PC-3 (cell line): ENCODE data around the gene PVALEF. TPM values are rescaled to one million over a fixed set of nuclear protein-coding genes. Genes with fewer than 3 reads are reported as not detected.

Source experiments
- ATAC-seq: fragments of 200-7000 bp; cut with Tn5 transposase; 2 replicates; pipeline ENCODE4 v1.9.1; 2020; ENCODE audit warnings: mild to moderate bottlenecking, moderate library complexity
- Bru-seq: library from RNA; stranded (reverse); fragments of 400-500 nt; gene quantifications from one replicate; lab custom pipeline; 2021; lab: Mats Ljungman, UMichigan
- BruChase-seq, 2 experiments: library from RNA; stranded (reverse); fragments of 400-500 nt; gene quantifications; one replicate each; lab custom pipeline; 2021; lab: Mats Ljungman, UMichigan
- BruUV-seq: library from RNA; stranded (reverse); fragments of 400-500 nt; replicated peaks from 2 replicates; lab custom pipeline; 2021; lab: Mats Ljungman, UMichigan
- CTCF ChIA-PET: fragments of 300-600 bp; sonication (Branson Sonifier 250); formaldehyde crosslinking; loops from one replicate; lab custom pipeline; 2022; ENCODE audit warnings: antibody characterized with exemption; lab: Charles Lee
- POLR2A ChIA-PET: fragments of 300-600 bp; sonication (Branson Sonifier 250); formaldehyde crosslinking; loops from one replicate; lab custom pipeline; 2022; ENCODE audit warnings: antibody characterized with exemption; ENCODE audit not compliant: unreplicated experiment; lab: Charles Lee
- DNase-seq: peaks from one replicate; pipeline ENCODE4 v3.0.0-alpha.2; 2015
- H2AFZ ChIP-seq: fragments of 300-600 bp; sonication (generic); 2 replicates; pipeline ENCODE4 v1.6.0; 2016; ENCODE audit warnings: antibody characterized with exemption, low read length
- H3F3A ChIP-seq: fragments of 300-600 bp; sonication (generic); one replicate; pipeline ENCODE4 v1.6.0; 2017; ENCODE audit warnings: antibody characterized with exemption, low read length, control low read depth, mild to moderate bottlenecking; ENCODE audit not compliant: unreplicated experiment
- H3K27ac ChIP-seq: fragments of 300-600 bp; sonication (generic); 2 replicates; pipeline ENCODE4 v1.5.1; 2016; ENCODE audit warnings: mild to moderate bottlenecking, low read length
- H3K27me3 ChIP-seq: fragments of 300-600 bp; sonication (generic); 2 replicates; pipeline ENCODE4 v1.6.1; 2016; ENCODE audit warnings: low read length, mixed read lengths
- H3K36me3 ChIP-seq: fragments of 300-600 bp; sonication (generic); 2 replicates; pipeline ENCODE4 v1.6.1; 2016; ENCODE audit warnings: low read depth, mixed run types, low read length, mixed read lengths
- H3K4me1 ChIP-seq: fragments of 300-600 bp; sonication (generic); 2 replicates; pipeline ENCODE4 v1.5.1; 2016; ENCODE audit warnings: low read length; ENCODE audit not compliant: insufficient read depth
- H3K4me2 ChIP-seq: fragments of 300-600 bp; sonication (generic); 2 replicates; pipeline ENCODE4 v1.6.0; 2016; ENCODE audit warnings: low read length
- H3K4me3 ChIP-seq: fragments of 300-600 bp; sonication (generic); 2 replicates; pipeline ENCODE4 v1.5.1; 2016; ENCODE audit warnings: mild to moderate bottlenecking, low read length, mixed read lengths
- H3K79me2 ChIP-seq: fragments of 300-600 bp; sonication (generic); 2 replicates; pipeline ENCODE4 v1.6.1; 2017; ENCODE audit warnings: low read length, mixed read lengths
- H3K9ac ChIP-seq: fragments of 300-600 bp; sonication (generic); 2 replicates; pipeline ENCODE4 v1.6.0; 2016; ENCODE audit warnings: mild to moderate bottlenecking, low read length
- H3K9me2 ChIP-seq: fragments of 300-600 bp; sonication (generic); replicated peaks from 2 replicates; pipeline ENCODE4 v1.6.1; 2016; ENCODE audit warnings: mixed run types, low read length, mixed read lengths
- H3K9me3 ChIP-seq: fragments of 300-600 bp; sonication (generic); 2 replicates; pipeline ENCODE4 v1.6.1; 2016; ENCODE audit warnings: low read length, mixed read lengths
- H4K20me1 ChIP-seq: fragments of 300-600 bp; sonication (generic); 2 replicates; pipeline ENCODE4 v1.6.1; 2016; ENCODE audit warnings: low read length, mixed read lengths
- EZH2 ChIP-seq: fragments of 300-600 bp; sonication (generic); IDR thresholded peaks from one replicate; pipeline ENCODE4 v1.6.1; 2017; ENCODE audit warnings: antibody characterized with exemption, mild to moderate bottlenecking, low read length; ENCODE audit not compliant: unreplicated experiment
- EZH2phosphoT487 ChIP-seq: fragments of 300-600 bp; sonication (generic); IDR thresholded peaks from 2 replicates; pipeline ENCODE4 v1.6.1; 2018; ENCODE audit warnings: mild to moderate bottlenecking, antibody characterized with exemption, low read length, borderline replicate concordance
- intact Hi-C: fragments of 100-400 bp; cut with micrococcal nuclease; formaldehyde crosslinking; loops from 2 replicates; pipeline ENCODE4 v1.9.0; 2023
- long read RNA-seq: library from polyadenylated mRNA; unstranded; transcript quantifications from one replicate; pipeline ENCODE4 v2.0.0, GENCODE V29; 2021; ENCODE audit not compliant: unreplicated experiment
- total RNA-seq: library from RNA; depleted of rRNA; stranded (reverse); fragments of >200 nt; gene quantifications from 2 replicates; pipeline ENCODE4 v1.2.3, GENCODE V29; 2014; rRNA removed
- TF ChIP-seq, protein P1 (sequence below): fragments of 300-600 bp; sonication (generic); conservative IDR thresholded peaks from 2 replicates; pipeline ENCODE4 v1.5.1; 2017; ENCODE audit warnings: antibody characterized with exemption, low read depth, mild to moderate bottlenecking, low read length

The PVALEF gene
- total RNA-seq (not detected in 2 replicates), Bru-seq, nascent RNA (percentile 10 among the genes with signal in this experiment), BruChase-seq, experiment 1, labeled RNA remaining after a 6-hour chase (not detected), BruChase-seq, experiment 2, labeled RNA remaining after a 2-hour chase (percentile 12 among the genes with signal in this experiment)
- long read RNA-seq, result 0 reads

DNA sequence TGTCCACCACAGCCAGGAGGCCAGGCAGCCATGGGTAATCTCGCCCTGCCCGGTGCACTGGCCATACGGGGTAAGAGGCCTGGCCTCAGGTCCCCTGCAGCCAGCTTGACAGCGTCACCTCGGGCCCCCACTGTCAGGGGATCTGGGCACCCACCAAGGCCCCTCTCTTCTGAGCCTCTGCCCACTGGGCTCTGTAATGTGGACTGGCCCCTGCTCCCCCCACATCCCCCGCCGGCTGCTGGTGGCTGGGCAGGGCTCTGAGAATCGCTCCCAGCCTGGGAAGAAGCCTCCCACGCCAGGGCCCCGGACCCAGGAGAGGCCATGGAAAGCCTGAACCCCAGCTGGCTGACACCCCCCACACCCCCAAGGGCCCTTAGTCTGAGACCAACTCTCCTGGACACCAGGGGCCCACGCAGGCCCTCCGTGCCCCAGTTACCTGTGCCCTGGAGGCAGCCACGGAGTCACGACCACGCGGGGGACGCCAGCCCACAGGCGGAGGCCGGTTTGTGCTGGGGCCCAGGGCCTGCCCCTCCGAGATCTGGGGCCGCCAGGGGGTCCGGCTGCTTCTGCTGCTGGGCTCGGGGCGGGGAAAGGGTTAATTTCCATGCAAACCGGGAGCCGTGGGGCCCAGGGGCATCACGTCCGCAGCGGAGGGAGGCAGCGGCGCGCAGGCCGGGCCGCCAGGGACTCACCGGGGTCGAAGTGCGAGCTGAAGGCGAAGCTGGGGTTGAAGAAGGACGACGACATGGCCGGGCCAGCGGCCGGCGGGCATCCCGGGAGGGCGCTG lies at the start of gene PVALEF:
Gene PVALEF (plus strand): TSS at position 262 of the 787 bp plus-strand sequence. CDS start 15,720 bp downstream, outside the sequence.
- peaks cover 15% of the 10 kb centered on the region for H3K27me3 ChIP-seq
- peak; percentile 31 for ATAC-seq
- H2AFZ ChIP-seq, result no peak within 1 kb of the TSS
- CTCF ChIA-PET, result no interaction called here
- POLR2A ChIA-PET, result no interaction called here
- no peaks in the 10 kb centered on the region for H3K36me3 ChIP-seq
- H3K9ac ChIP-seq, result no peak within 1 kb of the TSS
- no peaks in the 10 kb centered on the region for H3K79me2 ChIP-seq
- H4K20me1 ChIP-seq, result no peaks in the 10 kb centered on the region
- H3K9me2 ChIP-seq, result no peaks in the 10 kb centered on the region
- no peak within 1 kb of the TSS for H3K27ac ChIP-seq
- no peak for DNase-seq
- TF ChIP-seq, protein P1, sequence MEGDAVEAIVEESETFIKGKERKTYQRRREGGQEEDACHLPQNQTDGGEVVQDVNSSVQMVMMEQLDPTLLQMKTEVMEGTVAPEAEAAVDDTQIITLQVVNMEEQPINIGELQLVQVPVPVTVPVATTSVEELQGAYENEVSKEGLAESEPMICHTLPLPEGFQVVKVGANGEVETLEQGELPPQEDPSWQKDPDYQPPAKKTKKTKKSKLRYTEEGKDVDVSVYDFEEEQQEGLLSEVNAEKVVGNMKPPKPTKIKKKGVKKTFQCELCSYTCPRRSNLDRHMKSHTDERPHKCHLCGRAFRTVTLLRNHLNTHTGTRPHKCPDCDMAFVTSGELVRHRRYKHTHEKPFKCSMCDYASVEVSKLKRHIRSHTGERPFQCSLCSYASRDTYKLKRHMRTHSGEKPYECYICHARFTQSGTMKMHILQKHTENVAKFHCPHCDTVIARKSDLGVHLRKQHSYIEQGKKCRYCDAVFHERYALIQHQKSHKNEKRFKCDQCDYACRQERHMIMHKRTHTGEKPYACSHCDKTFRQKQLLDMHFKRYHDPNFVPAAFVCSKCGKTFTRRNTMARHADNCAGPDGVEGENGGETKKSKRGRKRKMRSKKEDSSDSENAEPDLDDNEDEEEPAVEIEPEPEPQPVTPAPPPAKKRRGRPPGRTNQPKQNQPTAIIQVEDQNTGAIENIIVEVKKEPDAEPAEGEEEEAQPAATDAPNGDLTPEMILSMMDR, result no peak
- no peak for TF ChIP-seq EZH2phosphoT487
- no peak for TF ChIP-seq EZH2
- intact Hi-C loops, result no loop called here
- no peaks in the 10 kb centered on the region for H3K9me3 ChIP-seq
- H3K4me3 ChIP-seq, result peak within 1 kb of the TSS; percentile 51; the same call in 1 of the 2 replicates
- BruUV-seq, result no TSS peak
- H3K4me1 ChIP-seq, result no peaks in the 10 kb centered on the region
- peak within 1 kb of the TSS; percentile 45 for H3K4me2 ChIP-seq
- no peaks in the 10 kb centered on the region for H3F3A ChIP-seq

DNA sequence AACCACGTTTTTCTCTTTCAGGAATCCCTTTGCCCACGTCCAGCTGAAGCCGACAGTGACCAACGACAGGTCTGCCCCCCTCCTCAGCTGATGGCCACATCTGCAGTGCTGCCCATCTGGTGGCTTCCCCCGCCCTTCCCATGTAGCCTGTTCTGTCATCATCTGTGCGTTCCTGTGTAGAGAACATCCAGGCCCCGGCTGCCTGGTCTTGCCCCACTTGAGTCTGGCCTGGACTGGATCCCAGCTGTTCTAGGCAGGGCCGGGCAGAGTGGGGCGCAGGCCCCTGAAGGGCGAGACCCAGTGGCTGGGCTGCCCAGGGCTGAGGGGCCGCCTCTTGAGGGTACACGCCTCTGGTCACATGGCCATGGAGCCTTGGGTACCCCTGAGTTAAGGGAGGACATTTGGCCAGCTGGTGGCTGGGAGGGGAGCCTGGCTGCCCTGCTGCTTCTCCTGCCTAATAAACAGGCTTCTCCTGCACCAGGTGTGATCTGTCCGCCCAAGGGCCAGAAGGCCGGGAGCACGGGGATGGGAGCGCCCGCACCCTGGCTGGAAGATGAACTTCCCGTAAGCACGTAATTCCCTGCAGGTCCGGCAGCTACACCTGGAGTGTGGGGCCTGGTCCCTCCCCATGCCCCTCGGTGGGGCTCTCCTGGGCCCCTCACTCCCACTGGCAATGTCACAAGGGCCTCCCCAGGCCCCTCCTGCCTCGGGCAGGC lies 49.4 kb upstream of the PVALEF start:
- no TSS peak for BruUV-seq
- H3K9me2 ChIP-seq, result no peaks in the 10 kb centered on the region
- H3K36me3 ChIP-seq, result no peaks in the 10 kb centered on the region
- H3K9ac ChIP-seq, result no peak overlapping the region
- no peaks in the 10 kb centered on the region for H3K27me3 ChIP-seq
- POLR2A ChIA-PET, result no interaction called here
- H3K9me3 ChIP-seq, result no peaks in the 10 kb centered on the region
- H2AFZ ChIP-seq, result no peak overlapping the region
- no peak overlapping the region for H3K4me3 ChIP-seq
- intact Hi-C loops, result no loop called here
- 0 out of 2 replicates have a peak, but pooled peaks cover 3% of the 10 kb centered on the region for H3K79me2 ChIP-seq
- DNase-seq (no peak), ATAC-seq (no peak)
- H4K20me1 ChIP-seq, result no peaks in the 10 kb centered on the region
- no peaks in the 10 kb centered on the region for H3F3A ChIP-seq
- H3K4me1 ChIP-seq, result peaks cover 9% of the 10 kb centered on the region
- H3K27ac ChIP-seq, result no peak overlapping the region
- CTCF ChIA-PET, result no interaction called here
- no peak for TF ChIP-seq EZH2phosphoT487
- TF ChIP-seq, protein P1, result no peak
- no peak for TF ChIP-seq EZH2
- H3K4me2 ChIP-seq, result no peak overlapping the region
